Transverse colon (tissue), 4 donors: ENCODE results near the gene RAET1E.

Source experiments
- POLR2AphosphoS5 ChIP-seq, 3 donors: sonication (generic); formaldehyde crosslinking; IDR thresholded peaks; one replicate each; pipeline ENCODE4 v1.6.1; 2016; ENCODE audit warnings: antibody characterized with exemption in 3 of 3
- TF ChIP-seq, protein P1 (sequence below), 5 experiments: fragments of 200-600 bp in 3 of 5; fragments of 450-650 bp in 2 of 5; sonication (generic) in 3 of 5; IDR thresholded peaks; 1 replicate in 2 of 5; 2 replicates in 3 of 5; pipeline ENCODE4 v1.5.1; 2016 to 2017; ENCODE audit warnings: antibody characterized with exemption in 5 of 5, inconsistent platforms in 3 of 5, mild to moderate bottlenecking in 2 of 5, moderate library complexity in 1 of 5

DNA sequence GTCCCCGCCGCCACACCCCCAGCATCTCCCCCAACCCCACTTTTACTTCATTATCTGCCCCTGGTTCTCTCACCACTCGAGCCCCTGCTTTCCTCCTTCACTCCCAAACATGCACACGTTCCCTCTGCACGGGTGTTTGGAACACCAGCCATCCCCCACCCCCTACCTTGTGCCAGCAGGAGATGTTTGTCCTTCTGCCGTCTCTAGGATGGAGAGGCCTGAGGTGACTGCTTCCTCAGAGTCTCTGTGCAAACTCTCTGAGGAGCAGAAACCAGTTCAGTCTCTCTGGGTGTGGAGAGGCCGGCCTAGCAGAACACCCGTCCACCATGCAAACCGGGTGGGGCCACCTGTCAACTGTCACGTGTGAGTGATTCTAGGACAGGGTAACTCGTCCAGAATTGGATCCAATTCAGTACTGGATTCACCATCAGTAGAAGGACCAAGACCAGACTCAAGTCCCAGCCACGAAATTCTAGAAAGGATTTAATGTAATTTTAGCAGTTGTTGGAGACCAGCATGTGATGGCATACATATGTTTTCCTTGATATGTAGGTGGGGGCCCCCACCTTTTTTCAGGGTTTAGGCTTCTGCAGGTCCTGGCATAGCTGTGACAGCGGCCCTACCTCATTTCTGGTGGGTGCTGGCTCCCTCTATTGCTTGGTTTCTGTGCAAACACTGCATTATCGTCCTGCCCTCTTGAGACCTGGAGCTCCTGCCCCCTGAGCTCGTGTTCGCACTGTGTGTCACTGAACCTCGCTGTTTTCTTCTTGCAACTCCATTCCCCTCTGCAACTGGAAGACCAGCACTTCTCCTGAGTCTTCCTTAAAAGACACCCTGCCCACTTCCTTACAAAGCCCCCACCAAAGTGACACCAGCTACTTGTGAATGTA, at the start of gene RAET1E:
- TF ChIP-seq, protein P1, sequence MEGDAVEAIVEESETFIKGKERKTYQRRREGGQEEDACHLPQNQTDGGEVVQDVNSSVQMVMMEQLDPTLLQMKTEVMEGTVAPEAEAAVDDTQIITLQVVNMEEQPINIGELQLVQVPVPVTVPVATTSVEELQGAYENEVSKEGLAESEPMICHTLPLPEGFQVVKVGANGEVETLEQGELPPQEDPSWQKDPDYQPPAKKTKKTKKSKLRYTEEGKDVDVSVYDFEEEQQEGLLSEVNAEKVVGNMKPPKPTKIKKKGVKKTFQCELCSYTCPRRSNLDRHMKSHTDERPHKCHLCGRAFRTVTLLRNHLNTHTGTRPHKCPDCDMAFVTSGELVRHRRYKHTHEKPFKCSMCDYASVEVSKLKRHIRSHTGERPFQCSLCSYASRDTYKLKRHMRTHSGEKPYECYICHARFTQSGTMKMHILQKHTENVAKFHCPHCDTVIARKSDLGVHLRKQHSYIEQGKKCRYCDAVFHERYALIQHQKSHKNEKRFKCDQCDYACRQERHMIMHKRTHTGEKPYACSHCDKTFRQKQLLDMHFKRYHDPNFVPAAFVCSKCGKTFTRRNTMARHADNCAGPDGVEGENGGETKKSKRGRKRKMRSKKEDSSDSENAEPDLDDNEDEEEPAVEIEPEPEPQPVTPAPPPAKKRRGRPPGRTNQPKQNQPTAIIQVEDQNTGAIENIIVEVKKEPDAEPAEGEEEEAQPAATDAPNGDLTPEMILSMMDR (IDR thresholded peaks at IDR 0.05), result no peak
- TF ChIP-seq POLR2AphosphoS5 (IDR thresholded peaks at IDR 0.05), result no peak
